GM12865 (cell line): ENCODE measurements around the gene CALU.

Experiments used
- DNase-seq: peaks from one replicate; pipeline ENCODE4 v3.0.0; 2010; ENCODE audit warnings: low read depth
- H3K4me3 ChIP-seq: 2 replicates; pipeline ENCODE4 v1.5.1; 2011; ENCODE audit warnings: mild to moderate bottlenecking, low read depth, low read length, control low read depth
- TF ChIP-seq, protein P1 (sequence below): IDR thresholded peaks from 2 replicates; pipeline ENCODE4 v1.5.1; 2011; ENCODE audit warnings: low read length, control low read depth, low read depth, inconsistent platforms; ENCODE audit not compliant: insufficient read depth; ENCODE audit errors: missing control alignments

Gene CALU

DNA sequence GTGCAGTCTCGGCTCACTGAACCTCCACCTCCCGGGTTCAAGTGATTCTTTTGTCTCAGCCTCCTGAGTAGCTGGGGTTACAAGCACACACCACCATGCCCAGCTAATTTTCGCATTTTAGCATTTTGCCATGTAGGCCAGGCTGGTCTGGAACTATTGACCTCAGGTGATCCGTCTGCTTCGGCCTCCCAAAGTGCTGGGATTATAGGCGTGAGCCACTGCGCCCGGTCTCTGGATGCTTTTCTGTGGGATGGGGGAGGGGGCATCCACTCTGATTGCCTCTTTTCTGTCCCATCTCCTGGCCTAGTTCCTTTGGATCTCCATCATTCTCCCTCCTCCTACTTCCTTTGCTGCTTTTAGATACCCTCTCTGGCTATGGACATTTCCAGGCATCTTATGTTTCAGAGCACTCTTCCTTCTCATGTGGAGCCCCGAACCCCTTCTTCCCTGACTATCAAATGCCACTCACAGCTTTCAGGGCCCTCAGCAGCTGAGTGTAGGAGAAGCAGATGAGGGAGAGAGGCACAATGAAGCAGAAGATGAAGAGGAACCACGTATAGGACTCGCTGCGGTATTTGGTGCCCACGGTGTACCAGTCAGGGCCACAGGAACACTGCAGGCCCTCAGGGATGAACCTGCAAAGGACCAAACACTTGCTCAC, 35.0 kb downstream of the CALU start:
- no peak for DNase-seq
- TF ChIP-seq, protein P1, sequence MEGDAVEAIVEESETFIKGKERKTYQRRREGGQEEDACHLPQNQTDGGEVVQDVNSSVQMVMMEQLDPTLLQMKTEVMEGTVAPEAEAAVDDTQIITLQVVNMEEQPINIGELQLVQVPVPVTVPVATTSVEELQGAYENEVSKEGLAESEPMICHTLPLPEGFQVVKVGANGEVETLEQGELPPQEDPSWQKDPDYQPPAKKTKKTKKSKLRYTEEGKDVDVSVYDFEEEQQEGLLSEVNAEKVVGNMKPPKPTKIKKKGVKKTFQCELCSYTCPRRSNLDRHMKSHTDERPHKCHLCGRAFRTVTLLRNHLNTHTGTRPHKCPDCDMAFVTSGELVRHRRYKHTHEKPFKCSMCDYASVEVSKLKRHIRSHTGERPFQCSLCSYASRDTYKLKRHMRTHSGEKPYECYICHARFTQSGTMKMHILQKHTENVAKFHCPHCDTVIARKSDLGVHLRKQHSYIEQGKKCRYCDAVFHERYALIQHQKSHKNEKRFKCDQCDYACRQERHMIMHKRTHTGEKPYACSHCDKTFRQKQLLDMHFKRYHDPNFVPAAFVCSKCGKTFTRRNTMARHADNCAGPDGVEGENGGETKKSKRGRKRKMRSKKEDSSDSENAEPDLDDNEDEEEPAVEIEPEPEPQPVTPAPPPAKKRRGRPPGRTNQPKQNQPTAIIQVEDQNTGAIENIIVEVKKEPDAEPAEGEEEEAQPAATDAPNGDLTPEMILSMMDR = no peak
- H3K4me3 ChIP-seq = no peak overlapping the region

DNA sequence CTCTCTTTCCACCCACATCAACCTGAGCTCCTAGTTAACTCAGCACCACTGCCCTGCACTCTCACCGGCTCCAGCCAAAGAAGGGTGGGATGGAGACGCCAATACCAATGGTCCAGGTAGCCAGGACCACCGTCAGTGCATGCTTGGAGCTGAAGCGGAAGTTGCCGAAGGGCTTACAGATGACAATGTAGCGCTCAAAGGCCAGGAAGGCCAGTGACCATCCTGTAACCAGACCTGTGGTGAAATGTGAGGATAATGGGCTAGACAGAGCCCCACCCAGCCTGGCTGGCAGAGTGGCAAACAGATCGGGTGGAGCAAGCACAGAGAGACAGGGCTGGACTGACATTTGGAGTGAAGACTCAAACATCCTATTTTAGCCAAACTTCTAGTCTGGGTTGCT, 35.8 kb downstream of the CALU start:
- no peak for DNase-seq
- TF ChIP-seq, protein P1 = no peak
- H3K4me3 ChIP-seq = no peak overlapping the region

DNA sequence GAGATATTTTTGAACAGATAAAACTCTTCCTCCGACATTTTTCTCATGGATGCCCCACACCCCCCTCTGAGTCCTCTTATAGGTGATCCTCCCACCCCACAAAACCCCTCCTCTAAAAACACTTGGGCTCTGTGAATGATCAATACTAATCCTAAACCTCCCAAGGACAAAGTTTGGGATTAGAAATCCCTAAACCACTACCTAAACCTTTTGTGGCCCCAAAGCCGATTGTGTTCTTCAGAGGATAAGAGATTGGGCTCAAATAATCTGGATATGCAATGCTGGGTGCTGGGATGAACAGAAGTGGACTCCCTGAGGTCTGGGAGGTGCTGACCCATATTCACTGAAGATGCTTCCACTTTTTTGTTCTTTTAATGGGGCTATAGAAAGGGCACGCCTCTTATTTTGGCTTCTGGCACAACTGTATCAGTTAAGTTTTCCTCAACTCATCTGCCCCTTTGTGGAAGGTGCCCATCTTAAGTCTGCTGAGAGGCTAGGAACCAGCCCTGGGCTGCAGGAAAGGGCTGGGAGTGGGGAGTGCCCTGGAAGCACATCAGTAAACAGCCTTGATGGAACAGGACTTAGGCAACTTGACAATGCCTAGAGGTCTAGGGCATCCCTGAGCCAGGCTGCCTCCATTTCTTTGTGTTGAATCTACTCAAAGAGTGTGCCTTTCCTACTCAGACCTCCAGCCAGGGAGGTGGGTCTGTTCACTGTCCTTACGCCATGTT, 36.8 kb downstream of the CALU start, which contains the start of gene OPN1SW:
Gene OPN1SW, minus strand, starts transcription at position 51 of the 731 bp plus-strand sequence. Its CDS starts 13 bp downstream, at position 38.
- DNase-seq = no peak
- TF ChIP-seq, protein P1 = no peak
- no peak within 1 kb of the TSS for H3K4me3 ChIP-seq

DNA sequence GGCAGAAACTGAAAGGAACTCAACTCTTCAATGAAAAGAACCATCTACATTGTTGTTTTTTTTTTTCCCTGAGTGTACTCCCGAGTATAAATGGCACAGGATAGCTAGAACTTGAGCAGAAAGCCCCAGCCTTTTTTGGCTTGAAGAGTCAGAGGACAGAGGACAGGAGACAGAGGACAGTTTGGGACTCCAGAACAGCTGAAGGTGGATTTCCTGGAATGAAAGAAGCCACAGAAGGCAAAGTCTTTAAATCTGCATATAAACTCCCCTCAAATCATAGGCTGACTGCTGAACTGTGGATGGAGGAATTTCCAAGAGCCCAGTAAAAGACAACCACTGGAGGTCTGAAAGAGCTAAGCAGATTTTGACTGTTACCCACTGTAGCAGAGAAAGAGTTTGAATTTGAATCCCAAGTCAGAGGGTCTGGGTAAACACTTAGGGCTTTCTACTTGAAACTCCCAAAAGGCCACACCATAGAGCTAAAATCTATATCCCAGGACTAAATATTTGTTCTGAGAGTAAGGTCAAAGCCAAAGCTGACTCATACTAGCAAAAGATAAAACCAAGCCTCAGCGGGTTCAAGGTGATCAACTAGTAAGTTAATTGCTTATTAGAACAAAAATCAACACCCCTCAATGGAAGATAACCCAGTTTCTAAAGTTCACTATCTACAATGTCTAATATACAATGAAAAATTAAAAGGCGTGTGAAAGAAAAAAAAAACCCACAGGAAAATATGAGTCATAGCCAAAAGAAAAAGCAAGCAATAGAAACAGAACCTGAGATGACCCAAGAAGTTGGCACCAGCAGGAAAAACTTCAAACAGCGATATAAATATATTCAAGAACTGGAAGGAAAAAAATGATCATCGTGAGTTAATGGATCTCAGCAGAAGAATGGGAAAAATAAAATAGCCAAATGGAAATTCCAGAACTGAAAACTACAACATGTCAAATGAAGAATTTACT, 38.3 kb downstream of the CALU start:
- TF ChIP-seq, protein P1 = no peak
- DNase-seq = no peak
- no peak overlapping the region for H3K4me3 ChIP-seq

DNA sequence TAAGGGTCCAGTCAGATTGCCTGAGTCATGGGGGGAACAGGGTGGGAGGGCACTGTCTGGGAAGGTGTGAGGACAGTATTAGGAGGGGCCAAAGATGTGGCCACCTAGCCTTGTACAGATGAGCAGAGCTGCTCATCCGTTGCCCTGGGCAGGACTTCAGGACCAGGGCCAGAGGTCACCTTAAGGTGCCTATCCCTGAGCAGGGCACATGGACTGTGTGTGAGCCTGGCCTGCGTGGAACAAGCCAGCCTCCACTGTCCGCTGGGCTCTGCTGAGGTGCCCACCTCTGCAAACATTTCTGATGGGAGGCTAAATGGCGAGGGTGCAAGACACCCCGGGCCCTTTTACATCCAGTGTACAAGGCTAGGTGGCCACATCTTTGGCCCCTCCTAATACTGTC, 39.8 kb downstream of the CALU start:
- TF ChIP-seq, protein P1 = no peak
- no peak for DNase-seq

DNA sequence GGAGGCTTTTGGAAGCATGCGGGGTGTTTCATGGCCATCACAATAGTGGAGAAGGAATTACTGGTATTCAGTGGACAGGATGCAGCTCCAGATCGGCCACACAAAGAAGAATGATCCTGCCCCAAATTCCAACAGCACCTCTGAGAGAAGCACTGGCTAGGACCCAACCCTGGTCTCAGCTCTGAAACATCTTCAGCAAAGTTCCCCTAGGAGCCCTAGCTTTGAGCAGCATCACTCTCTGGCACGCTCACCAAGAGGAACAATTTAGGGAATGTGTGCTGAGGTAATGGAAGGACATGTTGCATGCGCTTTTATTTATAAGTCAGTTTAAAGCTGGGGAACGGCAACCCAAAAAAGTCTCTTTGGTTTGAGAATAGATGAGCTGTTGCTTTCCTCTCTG, 42.0 kb downstream of the CALU start:
- H3K4me3 ChIP-seq = no peak overlapping the region
- TF ChIP-seq, protein P1 = no peak
- DNase-seq = no peak

More for the DNA sequence above, 39.8 kb downstream of the CALU start:
- no peak overlapping the region for H3K4me3 ChIP-seq
